ENCODE measurements around the gene PCARE.
"Not testable (repeated sequence)": the region's sequence is repeated elsewhere in the genome, so short reads cannot be mapped to it uniquely, and the experiment has no call there.

The PCARE gene

DNA sequence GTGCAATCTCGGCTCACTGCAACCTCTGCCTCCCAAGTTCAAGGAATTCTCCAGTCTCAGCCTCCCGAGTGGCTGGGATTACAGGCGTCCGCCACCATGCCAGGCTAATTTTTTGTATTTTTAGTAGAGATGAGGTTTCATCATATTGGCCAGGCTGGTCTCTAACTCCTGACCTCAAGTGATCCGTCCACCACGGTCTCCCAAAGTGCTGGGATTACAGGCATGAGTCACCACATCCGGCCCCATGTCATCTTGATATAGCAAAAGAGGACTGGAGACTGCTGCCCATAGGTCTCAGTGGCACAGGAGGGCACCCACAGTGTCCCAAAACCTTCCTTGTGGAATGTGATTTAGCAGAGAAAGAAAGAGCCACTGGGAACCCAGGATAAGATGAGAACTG, 16.0 kb upstream of the PCARE start:
- not testable (repeated sequence) for DNase-seq

GRCh38 chr2:29084554-29084953, 10.2 kb upstream of the PCARE start:
- DNase-seq: no peak

GRCh38 chr2:29082804-29083495, 8.6 kb upstream of the PCARE start:
- DNase-seq: no peak

DNA sequence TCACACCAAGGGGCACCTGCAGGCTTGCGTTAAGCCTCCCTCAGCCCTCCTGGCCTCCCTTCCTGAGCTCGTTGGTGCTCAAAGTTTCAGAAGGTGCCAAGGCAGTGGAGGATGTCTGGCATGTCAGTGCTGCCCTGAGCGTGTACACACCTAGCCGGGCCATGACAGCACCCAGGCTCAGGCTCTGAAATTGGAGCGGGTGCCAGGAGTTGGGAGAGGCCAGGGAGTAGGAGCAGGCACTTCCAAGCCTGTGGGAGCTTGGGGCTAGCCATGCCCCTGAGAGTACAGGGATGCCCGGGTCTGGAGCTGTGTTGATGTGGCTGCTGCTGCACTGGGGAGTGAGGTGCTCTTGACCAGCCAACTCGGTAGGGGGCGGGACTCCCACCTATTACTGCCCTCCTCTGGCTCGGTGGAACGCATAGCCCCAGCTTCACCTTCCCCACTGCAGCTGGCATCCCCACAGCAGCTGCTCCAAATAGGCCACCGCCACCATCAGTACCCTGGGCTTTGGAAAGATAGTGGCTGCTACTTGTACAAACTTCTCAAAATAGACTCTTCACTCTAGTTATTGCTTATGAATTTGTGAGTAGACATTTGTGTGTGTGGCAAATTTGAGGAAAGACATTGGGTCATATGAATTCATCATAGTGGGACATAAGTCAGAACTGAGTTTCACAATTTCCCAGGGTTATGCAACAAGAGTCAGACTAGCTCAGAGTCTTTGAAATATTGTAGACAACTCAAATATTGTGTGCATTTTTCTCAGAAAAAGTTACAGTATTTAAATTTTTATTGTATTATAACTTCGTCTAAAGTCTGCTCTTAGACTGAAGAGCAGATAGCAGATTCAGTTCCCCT, 6.8 kb upstream of the PCARE start:
- no peak for DNase-seq

DNA sequence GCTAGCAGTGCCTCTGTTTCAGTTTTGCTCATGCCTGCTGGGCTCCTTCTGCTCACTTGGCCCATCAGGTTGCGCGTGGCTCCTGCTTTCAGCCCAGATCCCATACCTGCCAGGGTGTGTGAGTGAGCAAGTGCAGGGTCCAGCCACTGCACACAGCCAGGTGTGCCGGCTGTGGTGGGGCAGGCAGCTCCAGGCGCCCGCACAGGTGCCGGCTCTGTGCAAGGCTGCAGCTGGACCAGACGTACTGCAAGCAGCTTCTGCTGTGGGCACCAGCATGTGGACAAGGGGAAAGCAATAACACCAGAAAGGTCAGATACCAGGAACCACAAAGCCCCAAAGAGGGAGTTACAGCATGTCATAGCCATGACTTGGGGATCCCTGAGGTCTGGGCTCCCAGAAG, 5.6 kb upstream of the PCARE start:
- DNase-seq: no peak

DNA sequence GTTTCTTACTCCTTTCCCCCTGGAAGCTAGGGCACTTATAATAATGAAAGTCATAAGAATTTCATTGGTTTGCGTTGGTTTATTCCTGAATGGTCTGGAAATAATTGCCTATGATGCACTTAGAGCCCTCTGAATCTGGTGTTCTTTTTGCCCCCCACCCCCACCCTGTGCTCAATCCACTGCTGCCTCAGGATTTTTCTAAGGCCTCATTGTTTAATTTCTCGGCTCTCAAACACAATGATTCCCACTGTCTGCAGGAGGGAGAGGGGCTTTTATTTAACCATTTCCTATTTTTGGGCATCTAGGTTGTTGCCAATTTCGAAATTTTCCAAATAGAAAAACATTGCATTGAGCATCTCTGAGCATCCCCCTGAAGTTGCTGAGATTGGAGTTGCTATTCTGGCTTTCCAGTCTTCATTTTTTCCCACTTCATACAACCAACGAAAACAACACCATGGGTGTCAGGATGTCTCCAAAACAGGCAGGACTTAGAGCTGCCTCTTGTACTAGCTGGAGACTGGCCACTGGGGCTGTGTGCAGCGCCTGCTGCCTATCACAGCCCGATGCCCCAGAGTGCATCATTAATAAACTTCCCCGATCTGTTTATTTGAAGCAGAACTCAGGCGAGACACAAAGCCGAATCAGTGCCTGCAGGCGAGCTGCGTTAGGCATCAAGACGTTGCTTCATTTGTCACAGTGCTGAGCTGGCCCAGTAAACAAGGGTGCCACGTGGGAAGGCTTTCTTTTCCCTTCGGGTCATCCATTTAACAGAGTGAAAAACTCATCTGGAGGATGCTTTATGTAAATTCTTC, 1.8 kb upstream of the PCARE start:
- DNase-seq: no peak

DNA sequence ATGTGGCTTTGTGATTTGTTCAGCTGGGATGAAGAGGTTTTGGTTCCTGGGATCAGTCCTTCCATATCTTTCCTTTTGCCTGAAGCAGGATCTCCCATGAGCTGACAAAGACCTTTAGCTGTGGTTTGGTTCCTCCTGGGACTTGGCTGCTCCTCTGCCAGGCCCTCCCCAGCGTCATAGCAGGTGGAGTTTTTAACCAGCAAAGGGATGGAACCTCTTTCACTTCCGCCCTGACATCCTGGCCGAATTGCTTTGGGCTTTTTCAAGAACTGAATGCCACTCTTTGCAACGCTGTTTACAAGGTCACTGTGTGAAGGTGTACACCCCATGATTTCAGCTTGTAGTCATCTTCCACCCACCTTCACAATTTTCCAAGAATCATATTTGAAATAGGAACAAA, 390 bp downstream of the PCARE start:
- DNase-seq: no peak

DNA sequence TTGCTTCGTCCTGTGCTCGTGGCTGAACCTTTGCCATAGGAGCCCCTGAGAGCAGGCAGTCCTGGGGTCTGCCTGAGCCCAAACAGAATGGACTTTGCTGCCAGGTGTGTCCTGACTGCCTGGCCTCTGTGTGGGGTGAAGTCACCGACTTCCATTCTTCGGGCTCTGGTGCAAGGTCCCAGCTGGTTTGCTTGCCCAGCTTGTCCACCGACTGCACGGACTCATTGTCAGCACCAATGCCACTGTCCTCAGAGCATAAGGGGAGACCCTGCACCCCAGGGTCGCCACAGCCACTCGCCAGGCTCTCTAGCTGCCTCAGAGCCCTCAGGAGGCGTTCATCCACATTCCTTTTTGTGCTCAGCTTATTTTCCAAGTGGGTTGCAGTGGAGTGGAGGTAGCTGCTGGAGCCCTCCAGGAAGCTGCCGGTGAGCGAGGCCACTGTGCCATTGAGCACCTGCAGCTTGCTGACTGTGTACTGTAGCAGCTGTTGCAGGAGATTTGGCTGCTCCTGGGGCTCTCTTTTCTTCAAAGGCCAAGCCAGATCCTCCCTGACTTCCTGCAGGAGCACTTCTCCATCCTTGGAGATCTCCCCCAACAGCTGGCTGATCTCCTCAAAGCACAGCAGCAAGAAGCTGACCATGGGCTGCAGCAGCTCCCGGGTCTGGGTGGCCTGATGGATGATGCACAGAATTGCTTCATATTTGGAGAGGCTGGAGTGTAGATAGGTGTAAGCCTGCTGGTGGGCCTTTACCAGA, 1.2 kb downstream of the PCARE start:
- DNase-seq: no peak

GRCh38 chr2:29072251-29072650, 2.1 kb downstream of the PCARE start:
- DNase-seq: no peak

DNA sequence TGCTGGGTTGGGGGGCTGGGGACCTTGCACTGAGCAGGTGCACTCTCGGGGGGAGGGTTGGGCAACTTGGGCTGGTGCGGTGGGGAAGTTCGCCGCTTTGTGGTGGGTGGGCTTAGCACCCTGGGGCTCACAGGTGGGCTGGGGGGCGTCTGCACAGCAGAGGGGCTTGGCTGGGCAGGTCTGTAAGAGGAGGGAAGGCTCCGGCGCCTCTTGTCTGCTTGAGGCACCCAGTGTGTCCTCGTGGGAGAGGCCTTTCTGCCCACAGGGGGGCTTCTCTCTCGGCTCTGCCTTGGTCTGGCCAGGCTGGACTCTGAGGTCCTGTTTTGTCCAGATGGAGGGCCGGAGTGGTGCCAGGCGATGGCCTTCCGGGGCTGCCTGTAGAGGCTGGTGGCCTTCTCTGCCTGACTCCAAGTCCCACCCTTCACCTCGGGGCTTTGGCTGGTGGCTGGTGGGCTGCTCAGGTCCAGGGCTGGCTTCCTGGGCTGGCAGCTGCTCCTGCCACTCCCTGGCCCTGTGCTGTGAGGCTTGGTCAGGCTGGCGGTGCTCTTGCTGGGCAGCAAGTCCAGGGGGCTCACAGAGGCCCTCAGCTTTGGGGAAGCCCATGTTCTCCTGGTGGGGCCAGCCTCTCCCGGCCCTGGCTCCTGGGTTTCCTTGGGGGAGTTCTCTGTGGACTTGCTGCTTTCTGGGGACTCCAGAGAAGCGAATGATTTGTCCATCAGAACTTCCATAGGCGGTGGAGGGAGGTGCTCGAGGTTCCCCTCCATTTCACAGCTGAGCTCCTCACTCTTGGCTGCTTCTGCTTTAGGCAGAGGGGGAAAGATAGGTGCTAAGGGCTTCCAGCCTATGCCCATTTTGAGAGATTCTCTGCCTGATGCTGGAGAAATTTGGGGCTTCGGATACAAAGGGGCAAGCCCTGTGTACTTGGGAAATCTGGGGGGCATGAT, 3.0 kb downstream of the PCARE start:
- no peak for DNase-seq

- DNase-seq: no peak
These were observed 3.8 kb downstream of the PCARE start for GRCh38 chr2:29070526-29070925.

- no peak for DNase-seq
These were observed 5.8 kb downstream of the PCARE start for GRCh38 chr2:29068513-29068912.

- no peak for DNase-seq
These were observed 7.2 kb downstream of the PCARE start for GRCh38 chr2:29066997-29067605.

DNA sequence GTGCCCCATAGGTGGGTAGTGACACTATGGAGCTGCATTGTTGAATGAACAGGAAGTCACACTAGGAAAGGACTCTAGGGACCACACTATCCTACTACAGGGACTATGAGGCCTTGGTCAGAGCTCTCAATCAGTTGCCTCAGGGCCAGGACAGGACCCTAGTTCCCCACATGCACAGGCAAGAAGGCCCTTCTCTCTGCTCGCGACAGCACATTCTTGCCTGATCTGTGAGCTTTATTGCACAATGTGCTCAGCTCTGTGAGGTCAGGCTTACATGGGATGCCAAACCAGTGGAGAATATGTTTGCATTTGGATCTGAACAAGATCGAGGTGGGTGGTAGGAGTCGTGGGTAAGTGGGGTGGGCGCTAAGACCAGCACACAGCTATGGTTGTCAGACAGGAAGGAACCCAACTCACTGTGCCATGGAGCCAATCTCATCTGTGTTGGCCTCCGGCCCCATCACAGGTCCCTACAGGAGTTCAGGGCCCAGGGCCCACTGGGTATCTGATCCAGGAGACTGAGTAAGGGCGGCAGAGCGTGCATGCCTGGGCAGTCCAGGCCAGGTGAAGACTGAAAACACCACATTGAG, 8.0 kb downstream of the PCARE start:
- DNase-seq: no peak

GRCh38 chr2:29065068-29065811, 9.1 kb downstream of the PCARE start:
- DNase-seq: no peak

- no peak for DNase-seq
These were observed 9.6 kb downstream of the PCARE start for GRCh38 chr2:29064746-29065067.

DNA sequence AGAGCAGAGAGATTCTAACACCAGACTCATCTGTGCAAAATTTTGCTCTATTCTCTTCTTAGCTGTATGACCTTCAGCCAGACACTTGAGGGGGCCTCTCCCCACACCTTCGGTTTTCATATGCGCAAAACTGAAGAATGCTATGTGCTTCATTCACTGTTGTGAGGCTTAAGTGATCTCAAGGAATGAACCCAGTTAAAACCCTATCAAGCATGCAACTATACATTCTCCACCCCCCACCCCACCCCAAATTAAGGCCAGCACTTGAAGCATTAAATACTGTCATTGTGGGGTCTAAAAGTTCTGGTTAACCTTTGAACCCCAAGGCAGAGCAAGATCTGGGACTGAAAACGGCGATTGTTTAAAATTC, 10.0 kb downstream of the PCARE start:
- DNase-seq: no peak

DNA sequence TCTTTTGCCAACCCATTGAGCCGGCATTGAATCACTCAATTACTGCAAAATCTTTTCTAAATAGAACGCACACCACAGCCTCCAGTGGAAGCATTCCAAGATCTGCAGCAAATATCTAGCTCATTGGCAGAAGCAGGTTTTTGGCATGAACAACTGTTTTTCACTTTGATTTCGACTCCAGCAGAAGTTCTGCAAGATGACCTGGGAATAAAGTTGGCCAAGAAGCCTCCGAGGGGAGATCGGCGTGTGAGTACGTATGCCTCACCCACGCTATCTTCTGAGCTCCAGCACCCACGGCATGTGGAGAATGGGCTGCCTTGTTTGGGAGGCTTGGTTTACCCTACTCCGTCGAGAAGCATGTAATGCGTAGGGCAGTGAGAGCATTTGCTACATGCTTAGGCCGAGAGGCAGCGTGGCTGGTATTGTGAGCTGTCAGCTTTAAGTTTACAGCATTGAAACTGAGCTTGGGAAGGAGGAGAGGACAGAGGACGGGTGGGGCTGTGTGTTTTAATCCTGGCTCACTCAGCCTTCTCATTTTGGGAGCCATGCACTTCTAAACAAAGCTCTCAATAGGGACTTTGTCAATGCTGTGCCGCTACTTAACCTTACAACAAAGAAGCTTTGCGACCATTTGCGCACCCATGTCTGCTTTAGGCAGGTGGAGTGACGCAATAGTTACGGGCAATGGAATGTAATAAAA, 10.5 kb downstream of the PCARE start:
- DNase-seq: no peak

DNA sequence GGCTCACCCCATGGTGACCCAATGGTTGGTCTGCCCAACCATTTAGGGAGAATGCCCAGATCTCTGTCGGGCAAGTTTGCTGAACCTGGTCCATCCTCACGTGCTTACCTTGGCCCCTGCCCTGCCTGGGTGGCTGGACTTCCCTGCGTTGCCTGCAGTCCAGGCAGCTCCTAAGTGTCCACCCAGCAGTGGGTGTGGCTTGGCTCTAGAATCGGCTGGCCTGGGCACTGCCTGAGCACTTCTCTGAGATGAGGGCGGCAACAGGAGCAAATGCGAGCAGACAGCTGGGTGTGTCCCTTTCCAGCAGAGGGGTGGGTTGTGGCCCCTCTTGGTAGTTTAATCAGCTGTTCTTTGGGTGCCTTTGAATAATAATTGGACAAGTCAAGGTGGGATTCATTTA, 11.3 kb downstream of the PCARE start:
- no peak for DNase-seq

- DNase-seq: no peak
These were observed 12.0 kb downstream of the PCARE start for GRCh38 chr2:29062371-29062770.
